Posterior vena cava (tissue), 2 donors: Measurements from ENCODE around the gene CCS. TPM values are rescaled to one million over a fixed set of nuclear protein-coding genes. Genes with fewer than 3 reads are reported as not detected.
"Not testable (repeated sequence)": the region's sequence is repeated elsewhere in the genome, so short reads cannot be mapped to it uniquely, and the experiment has no call there.

Experiments
- DNase-seq: peaks from one replicate; pipeline ENCODE4 v3.0.0-alpha.2; 2020; ENCODE audit warnings: low spot score
- intact Hi-C, 2 donors: fragments of 100-400 bp; cut with DNase I; formaldehyde crosslinking; loops; one replicate each; pipeline versions ENCODE4 v1.14.1 to v1.14.2; 2022 to 2023
- long read RNA-seq, 2 donors: library from polyadenylated mRNA; unstranded; transcript quantifications; one replicate each; pipeline ENCODE4 v2.0.0, GENCODE V29; 2020 to 2021
- total RNA-seq, 2 donors: library from RNA; stranded (reverse); fragmentation: NEBNext Ultra II Directional; extraction: Animal tissue kit (Norgen Biotek cat#: 25700); gene quantifications; one replicate each; pipeline ENCODE4 v1.2.1, GENCODE V29; 2021
- donor health status: DM: yes; HTN: yes; CAD: no.
- donor health status: DM: yes; HTN: yes; CAD: no.

Gene CCS
- total RNA-seq: 10 to 100 TPM; 18.8 to 31.8 TPM
- long read RNA-seq, donor 1, partial matches to known transcripts: 2 of 6 reads
- long read RNA-seq, donor 1, other reads (novel, unspliced or antisense): 1 of 6 reads
- long read RNA-seq, donor 2, transcript CCS-208 (8 exons, 1,430 nt): major isoform, 36 of 52 reads
- long read RNA-seq, donor 2, transcript CCS-205 (7 exons, 1,196 nt): minor isoform, 8 of 52 reads
- long read RNA-seq, donor 2, partial matches to known transcripts: 2 of 52 reads
- long read RNA-seq, donor 2, other reads (novel, unspliced or antisense): 6 of 52 reads

GRCh38 chr11:66592457-66593302 is at the start of gene CCS, which contains the start of gene CCDC87:
CCS (plus strand) TSS chr11:66593185; CDS start chr11:66593262, 77 bp downstream.
CCDC87 (minus strand) TSS chr11:66593063; CDS start chr11:66593015, 48 bp downstream.
- peak; percentile 99 for DNase-seq
- intact Hi-C loops: loop anchor here in 1 of 2 donors (5.0 kb wide), 1 partner anchor 85 kb away; the partner anchor contains the start of gene RBM4B

DNA sequence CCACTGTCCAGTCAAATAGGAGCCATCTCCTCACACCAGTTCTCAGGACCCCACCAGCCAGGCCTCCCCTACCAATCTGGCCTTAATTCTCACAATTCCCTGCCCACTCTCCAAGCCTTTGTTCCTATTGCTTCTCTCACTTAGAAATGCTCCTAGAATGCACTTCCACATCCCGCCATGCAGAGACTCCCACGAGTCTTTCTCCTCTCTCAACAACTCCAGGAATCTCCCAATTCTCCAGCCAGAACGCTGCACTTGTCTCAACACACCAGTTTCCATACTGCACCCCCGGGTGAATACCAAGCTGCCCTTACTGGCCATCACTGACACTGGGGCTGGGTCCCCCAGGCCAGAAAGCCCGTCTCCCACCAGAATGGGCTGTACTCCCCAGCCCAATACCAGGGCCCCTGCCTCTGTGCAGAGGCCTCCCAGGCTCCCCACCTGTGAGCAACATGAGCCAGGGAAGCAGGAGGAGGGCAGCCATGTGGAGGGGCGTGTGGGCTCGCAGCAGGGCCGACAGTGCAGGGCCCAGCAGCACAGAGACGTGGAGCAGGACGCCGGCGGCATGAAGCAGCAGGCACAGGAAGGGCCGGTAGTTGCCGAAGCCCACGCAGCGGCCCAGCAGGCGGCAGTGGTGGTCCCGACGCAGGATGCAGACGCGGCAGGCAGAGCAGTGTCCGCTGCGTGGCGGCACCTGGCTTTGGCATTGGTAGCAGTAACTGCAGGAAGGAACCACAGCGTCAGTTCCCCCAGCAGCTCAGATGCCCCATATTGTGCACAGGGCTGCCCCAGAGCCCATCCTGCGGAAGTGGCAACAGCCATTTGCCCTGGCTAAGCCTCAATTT is 49.5 kb upstream of the CCS start:
- intact Hi-C loops: no loop called here
- peak; percentile 90 for DNase-seq

- DNase-seq, intact Hi-C loops: not testable (repeated sequence)
Measured at GRCh38 chr11:66544952-66545351, 48.0 kb upstream of the CCS start.

DNA sequence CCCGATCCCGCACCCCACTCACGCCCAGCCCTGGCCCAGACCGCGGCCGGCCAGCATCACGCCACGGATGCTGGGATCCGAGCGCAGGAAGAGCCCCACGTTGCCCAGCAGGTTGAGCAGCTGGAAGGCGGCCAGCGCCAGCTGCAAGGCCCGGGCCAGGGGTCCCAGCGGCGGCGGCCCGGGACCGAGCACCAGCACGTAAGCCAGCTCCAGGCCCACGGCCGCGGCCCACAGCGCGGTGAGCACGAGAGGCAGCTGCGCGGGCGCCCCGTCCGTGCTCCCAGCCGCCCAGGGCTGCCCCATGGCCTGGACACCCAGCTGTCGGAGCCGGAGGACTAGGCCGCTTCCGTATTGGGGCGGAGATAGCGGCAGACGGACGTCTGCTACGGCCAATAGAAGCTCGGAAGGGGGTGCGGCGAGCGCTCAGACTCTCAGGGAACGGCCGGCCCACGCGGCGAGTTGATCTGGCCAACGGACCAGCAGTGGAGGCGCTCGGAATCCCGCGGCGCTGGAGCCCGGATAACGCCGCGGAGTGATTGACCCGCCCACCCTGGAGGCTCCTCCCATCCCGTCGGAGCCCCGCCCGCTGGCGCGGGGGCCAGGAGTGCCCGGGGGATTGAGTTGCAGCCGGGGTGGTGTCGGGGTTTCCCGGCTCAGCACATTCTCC is 47.2 kb upstream of the CCS start, which contains the start of gene ZDHHC24:
Gene ZDHHC24 (minus strand): TSS at position 348 of the 667 bp plus-strand sequence. CDS start 45 bp downstream, at position 303.
- intact Hi-C loops: no loop called here
- peak; percentile 99 for DNase-seq

DNA sequence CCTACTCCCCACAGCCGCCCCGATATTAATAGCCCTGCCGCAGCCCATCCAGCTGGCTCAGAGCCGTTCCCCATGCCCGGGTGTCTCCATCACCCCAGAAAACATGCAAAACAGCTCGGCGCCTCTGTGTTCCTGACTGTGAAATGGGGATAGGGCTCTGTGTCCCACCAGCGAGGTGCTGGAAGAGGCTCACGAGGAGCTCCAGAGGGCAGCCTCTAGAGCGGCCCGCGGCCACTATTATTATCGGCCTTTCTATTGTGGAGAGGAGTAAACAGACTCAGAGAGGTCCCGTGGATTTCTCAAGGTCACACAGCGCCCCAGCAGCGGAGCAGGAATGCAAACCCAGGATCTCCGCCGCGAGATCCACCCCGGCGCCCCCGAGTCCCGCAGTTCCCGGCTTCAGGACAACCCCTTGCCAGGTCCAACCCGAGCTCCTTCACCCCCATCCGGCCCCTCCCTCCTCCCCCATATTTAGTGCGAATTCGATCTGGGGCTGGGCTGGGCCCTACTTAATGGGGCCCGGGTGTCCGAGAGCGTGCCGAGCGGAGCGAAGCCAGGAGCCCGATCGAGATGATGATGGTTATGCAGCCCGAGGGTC is 46.5 kb upstream of the CCS start, which contains the start of gene ACTN3:
Gene ACTN3 (plus strand): TSS at position 536 of the 598 bp plus-strand sequence. CDS start 35 bp downstream, at position 571.
- intact Hi-C loops: no loop called here
- DNase-seq: no peak

DNA sequence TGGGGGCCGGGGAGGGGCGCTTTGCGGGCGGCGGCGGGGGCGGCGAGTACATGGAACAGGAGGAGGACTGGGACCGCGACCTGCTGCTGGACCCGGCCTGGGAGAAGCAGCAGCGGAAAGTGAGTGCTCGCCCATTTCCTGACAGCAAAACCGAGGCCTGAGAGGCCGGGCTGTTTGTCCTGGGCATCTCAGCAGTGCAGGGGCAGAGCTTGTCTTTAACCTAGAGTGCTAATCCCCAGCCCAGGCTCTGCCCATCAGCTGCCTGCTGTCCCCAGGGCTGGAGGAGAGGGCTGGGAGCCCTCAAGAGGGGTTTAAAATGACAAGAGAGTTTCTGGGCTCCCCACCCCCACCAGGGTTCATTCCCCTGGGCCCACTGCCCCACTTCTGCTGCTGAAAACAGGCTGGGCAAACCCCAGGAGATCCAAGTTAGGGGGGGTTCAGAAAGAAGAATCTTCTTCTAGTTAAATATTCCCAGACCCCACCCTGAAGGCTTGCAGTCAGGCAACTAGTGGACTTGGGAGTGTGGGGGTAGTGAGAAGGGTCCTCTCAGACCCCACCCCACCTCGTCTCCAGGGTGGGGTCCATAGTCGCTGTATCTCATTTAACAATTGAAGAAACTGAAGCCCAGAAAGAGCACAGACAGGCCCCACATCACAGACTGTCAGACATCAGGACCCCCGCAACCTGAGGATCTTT is 45.9 kb upstream of the CCS start:
- DNase-seq: no peak
- intact Hi-C loops: no loop called here

DNA sequence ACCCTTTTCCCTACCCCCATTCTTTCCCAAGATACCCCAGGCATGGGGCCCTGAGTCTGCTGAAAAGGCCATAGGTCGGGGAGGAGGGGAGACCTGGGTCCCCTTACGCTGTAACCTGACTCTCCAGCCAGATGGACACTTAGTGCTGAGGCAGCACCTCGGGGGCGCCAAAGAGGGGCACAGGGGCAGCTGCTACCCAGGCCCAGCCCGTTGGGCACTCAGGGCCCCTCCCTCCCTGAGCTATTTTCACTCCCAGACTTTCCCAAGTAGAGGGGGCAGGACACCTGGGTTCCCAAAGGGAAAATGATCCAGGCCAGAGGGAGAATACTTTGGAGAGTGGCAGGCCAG is 45.3 kb upstream of the CCS start:
- intact Hi-C loops: no loop called here
- DNase-seq: no peak

GRCh38 chr11:66548041-66548440 is 44.9 kb upstream of the CCS start:
- intact Hi-C loops: no loop called here
- no peak for DNase-seq

DNA sequence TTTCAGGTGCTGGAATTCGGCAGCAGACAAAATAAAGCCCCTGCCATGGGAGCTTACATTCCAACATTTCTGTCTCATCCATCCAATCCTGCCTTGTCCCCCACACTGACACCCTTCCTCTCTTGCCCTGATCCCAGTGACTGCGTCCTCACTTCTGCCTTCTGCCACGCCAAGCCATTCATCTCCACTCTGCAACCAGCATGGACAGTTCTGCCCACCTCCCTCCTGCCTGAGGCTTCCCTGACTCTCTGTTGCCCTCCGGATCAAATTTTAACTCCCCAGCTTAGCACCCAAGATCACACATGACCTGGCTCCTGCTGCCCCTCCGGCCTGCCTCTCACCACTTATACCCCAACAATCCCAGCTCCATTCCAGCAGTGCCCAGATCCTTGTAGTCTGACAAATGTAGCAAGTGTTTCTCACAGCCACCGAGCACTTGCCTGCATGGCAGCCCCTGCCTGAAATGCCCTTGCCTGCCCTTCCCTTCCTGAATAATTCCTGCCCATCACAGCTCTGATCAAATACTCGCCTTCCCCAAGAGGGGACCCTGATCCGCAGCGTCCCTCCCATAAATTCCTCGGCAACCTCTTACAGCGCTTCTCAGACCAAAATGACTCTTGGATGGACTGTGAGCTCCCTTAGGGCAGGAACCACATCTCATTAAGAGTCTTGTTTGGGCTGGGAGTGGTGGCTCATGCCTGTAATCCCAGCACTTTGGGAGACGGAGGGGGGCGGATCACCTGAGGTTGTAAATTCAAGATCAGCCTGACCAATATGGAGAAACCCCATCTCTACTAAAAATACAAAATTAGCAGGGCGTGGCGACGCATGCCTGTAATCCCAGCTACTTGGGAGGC is 44.0 kb upstream of the CCS start:
- DNase-seq: no peak
- intact Hi-C loops: no loop called here

DNA sequence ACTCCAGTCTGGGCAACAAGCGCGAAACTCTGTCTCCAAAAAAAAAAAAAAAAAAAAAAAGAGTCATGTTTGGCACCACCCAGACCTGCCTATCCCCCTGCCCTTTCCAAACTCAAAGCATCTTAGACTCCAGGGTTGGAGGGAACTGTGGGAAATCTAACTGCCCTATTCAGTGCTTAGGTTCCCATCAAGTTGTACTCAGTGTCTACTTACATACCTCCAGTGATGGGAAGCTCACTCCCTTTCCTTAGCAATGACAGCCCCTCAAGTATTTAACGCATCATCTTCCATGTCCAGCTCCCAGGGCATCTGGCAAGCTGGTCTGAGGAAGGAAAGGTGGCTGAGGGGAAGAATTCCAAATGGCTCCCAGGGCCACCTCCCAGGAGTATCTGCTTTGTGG is 43.3 kb upstream of the CCS start:
- intact Hi-C loops: no loop called here
- DNase-seq: no peak

GRCh38 chr11:66550887-66551286 is 42.1 kb upstream of the CCS start:
- DNase-seq: no peak
- intact Hi-C loops: no loop called here

DNA sequence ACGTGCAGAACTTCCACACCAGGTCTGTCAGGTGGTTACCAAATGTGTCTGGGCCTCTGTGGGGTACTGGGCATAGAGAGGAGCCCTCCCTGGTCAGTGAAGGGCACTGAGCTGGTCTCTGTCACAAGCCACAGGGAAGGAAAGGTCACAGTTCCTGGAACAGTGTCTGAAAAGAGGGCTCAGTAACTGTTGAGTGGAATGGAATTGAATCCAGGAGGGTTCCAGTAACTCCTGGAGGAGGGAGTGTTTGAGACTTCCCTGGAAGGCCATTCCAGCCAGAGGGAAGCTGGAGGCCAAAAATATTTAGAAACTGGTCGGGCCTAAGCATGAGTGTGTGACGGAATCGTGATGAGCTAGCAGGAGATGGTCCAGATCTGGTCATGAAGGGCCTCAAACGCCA is 38.4 kb upstream of the CCS start:
- intact Hi-C loops: no loop called here
- no peak for DNase-seq

- intact Hi-C loops: no loop called here
- no peak for DNase-seq
Measured at GRCh38 chr11:66555416-66555815, 37.6 kb upstream of the CCS start.

GRCh38 chr11:66556086-66556485 is 36.9 kb upstream of the CCS start:
- intact Hi-C loops: no loop called here
- no peak for DNase-seq

DNA sequence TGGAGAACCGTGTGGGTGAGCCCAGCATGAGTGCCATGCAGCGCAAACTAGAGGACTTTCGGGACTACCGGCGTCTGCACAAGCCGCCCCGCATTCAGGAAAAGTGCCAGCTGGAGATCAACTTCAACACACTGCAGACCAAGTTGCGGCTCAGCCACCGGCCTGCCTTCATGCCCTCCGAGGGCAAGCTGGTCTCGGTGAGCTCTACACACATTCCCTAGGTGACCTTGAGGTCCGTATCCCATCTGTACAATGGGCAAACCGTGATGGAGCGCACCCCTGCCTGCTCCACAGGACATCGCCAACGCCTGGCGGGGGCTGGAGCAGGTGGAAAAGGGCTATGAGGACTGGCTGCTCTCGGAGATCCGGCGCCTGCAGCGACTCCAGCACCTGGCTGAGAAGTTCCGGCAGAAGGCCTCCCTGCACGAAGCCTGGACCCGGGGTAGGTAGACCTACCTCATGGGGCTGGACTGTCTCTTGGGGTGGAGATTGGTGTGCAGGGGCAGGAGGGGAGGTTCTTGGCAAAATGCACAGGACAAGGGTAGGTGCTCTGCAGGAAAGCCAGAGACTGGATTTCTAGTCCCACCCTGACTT is 35.2 kb upstream of the CCS start:
- intact Hi-C loops: loop anchor here in 1 of 2 donors (2.0 kb wide), 1 partner anchor 45 kb away; no protein-coding TSS in a partner anchor
- DNase-seq: peak; percentile 80

DNA sequence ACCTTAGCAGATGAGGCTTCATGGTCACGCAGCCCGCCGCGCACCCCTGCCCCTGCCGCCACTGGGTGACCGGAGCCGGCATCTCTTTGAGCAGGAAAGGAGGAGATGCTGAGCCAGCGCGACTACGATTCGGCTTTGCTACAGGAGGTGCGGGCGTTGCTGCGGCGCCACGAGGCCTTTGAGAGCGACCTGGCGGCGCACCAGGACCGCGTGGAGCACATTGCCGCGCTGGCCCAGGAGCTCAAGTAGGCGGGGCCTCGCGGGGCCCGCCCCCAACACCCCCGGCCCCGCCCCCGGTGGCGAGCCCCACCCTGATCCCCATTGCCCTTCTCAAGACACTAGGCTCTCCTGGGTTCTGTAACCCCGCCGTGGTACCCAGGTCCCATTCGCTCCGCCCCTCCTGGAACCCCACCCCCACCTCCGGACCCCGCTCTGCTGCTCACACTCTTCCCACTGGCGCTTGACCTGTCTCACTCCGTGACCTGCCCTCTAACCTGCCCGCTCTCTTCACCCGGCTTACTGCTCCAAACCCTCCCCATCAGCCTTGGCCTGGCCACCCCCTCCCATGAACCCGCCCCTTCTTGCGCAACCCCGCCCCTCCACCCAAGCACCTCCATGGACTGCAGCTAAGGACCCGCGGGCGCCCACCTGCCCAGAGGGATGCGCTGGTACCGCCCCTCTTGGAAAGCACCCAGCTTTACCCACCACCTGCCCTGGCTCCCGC is 33.7 kb upstream of the CCS start:
- intact Hi-C loops: loop anchor here in 1 of 2 donors (2.0 kb wide), 1 partner anchor 43 kb away; no protein-coding TSS in a partner anchor
- DNase-seq: peak; percentile 80
